Measurements from ENCODE around the gene LEP. TPM values are rescaled to one million over a fixed set of nuclear protein-coding genes. Genes with fewer than 3 reads are reported as not detected.

LEP gene
- total RNA-seq, 1 donor from 2014 or later = not detected

DNA sequence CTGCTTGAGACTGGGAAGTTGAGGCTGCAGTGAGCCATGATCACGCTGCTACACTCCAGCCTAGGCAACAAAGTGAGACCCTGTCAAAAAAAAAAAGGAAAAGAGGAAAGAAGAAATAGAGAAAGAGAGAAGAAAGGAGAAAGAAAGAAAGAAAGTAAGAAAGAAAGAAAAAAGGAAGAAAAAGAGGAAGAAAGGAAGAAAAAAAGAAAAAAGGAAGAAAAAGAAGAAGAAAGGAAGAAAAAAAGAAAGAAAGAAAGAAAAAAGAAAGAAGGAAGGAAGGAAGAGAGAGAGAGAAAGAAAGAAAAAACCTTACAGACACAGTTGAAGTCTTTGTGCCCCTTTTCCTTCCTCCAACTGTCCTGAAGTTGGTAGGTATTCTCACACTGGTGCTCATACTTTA, 26.6 kb upstream of the LEP start:
- H3K4me1 Mint-ChIP-seq = peaks cover 18% of the 10 kb centered on the region
- peaks cover 13% of the 10 kb centered on the region for H3K27me3 Mint-ChIP-seq (ENCODE audit: low read depth)
- TF ChIP-seq, protein P1, sequence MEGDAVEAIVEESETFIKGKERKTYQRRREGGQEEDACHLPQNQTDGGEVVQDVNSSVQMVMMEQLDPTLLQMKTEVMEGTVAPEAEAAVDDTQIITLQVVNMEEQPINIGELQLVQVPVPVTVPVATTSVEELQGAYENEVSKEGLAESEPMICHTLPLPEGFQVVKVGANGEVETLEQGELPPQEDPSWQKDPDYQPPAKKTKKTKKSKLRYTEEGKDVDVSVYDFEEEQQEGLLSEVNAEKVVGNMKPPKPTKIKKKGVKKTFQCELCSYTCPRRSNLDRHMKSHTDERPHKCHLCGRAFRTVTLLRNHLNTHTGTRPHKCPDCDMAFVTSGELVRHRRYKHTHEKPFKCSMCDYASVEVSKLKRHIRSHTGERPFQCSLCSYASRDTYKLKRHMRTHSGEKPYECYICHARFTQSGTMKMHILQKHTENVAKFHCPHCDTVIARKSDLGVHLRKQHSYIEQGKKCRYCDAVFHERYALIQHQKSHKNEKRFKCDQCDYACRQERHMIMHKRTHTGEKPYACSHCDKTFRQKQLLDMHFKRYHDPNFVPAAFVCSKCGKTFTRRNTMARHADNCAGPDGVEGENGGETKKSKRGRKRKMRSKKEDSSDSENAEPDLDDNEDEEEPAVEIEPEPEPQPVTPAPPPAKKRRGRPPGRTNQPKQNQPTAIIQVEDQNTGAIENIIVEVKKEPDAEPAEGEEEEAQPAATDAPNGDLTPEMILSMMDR (conservative IDR thresholded peaks at IDR 0.05) = no peak
- no peak overlapping the region for H3K27ac Mint-ChIP-seq (ENCODE audit: unreplicated experiment)
- H3K36me3 Mint-ChIP-seq (ENCODE audit: low read depth) = no peaks in the 10 kb centered on the region
- H3K9me3 Mint-ChIP-seq = no peaks in the 10 kb centered on the region
- DNase-seq (ENCODE audit: low read depth, low spot score) = no peak
- no peak overlapping the region for H3K4me3 Mint-ChIP-seq

DNA sequence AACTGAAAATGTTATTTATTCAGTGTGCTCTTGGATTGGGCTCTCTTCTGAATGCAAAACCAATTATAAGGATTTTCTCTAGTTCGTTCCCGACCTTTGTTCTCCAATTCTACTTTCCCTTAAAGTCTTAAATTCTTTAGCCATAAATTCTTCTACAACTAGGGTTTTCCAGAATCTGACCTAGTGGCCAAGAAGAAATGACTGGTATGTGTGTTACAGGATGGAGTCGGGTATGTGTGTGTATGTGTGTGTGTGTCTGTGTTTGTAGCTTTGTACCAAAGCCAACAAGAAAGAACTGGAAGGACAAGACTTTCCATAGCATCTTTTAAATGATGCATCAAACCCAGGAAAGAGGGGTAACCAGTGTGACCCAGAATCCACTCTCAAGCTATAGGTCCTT, 25.8 kb upstream of the LEP start:
- Mint-ChIP-seq H3K9me3 (no peaks in the 10 kb centered on the region), H3K4me3 (no peak overlapping the region), H3K27me3 (ENCODE audit: low read depth) (peaks cover 17% of the 10 kb centered on the region), H3K36me3 (ENCODE audit: low read depth) (no peaks in the 10 kb centered on the region), H3K4me1 (peaks cover 14% of the 10 kb centered on the region), H3K27ac (ENCODE audit: unreplicated experiment) (no peak overlapping the region)
- TF ChIP-seq, protein P1 (conservative IDR thresholded peaks at IDR 0.05) = no peak
- no peak for DNase-seq (ENCODE audit: low read depth, low spot score)

GRCh38 chr7:128215739-128216138, 25.3 kb upstream of the LEP start:
- Mint-ChIP-seq H3K27ac (ENCODE audit: unreplicated experiment) (no peak overlapping the region), H3K4me3 (no peak overlapping the region), H3K4me1 (peaks cover 14% of the 10 kb centered on the region), H3K36me3 (ENCODE audit: low read depth) (no peaks in the 10 kb centered on the region), H3K27me3 (ENCODE audit: low read depth) (peaks cover 21% of the 10 kb centered on the region), H3K9me3 (no peaks in the 10 kb centered on the region)
- no peak for DNase-seq (ENCODE audit: low read depth, low spot score)
- TF ChIP-seq, protein P1 (conservative IDR thresholded peaks at IDR 0.05) = no peak

- no peak for DNase-seq (ENCODE audit: low read depth, low spot score)
- H3K4me1 Mint-ChIP-seq = no peaks in the 10 kb centered on the region
- H3K4me3 Mint-ChIP-seq = no peak overlapping the region
- H3K36me3 Mint-ChIP-seq (ENCODE audit: low read depth) = no peaks in the 10 kb centered on the region
- TF ChIP-seq, protein P1 (conservative IDR thresholded peaks at IDR 0.05) = no peak
- H3K9me3 Mint-ChIP-seq = no peaks in the 10 kb centered on the region
- no peak overlapping the region for H3K27ac Mint-ChIP-seq (ENCODE audit: unreplicated experiment)
- peaks cover 31% of the 10 kb centered on the region for H3K27me3 Mint-ChIP-seq (ENCODE audit: low read depth)
Observed at GRCh38 chr7:128217030-128217805, 23.9 kb upstream of the LEP start.

GRCh38 chr7:128217967-128218652, 23.0 kb upstream of the LEP start:
- no peak overlapping the region for H3K27ac Mint-ChIP-seq (ENCODE audit: unreplicated experiment)
- no peak for DNase-seq (ENCODE audit: low read depth, low spot score)
- peaks cover 36% of the 10 kb centered on the region for H3K27me3 Mint-ChIP-seq (ENCODE audit: low read depth)
- H3K4me1 Mint-ChIP-seq = no peaks in the 10 kb centered on the region
- TF ChIP-seq, protein P1 (conservative IDR thresholded peaks at IDR 0.05) = peak; percentile 37
- H3K9me3 Mint-ChIP-seq = no peaks in the 10 kb centered on the region
- H3K4me3 Mint-ChIP-seq = no peak overlapping the region
- no peaks in the 10 kb centered on the region for H3K36me3 Mint-ChIP-seq (ENCODE audit: low read depth)
